Measurements from ENCODE around the gene RNU6-8. TPM values are rescaled to one million over a fixed set of nuclear protein-coding genes. Genes with fewer than 3 reads are reported as not detected.

RNU6-8 gene
- total RNA-seq, 1 experiment from 2014 or later, result not detected

GRCh38 chr14:32205554-32205953 is 2.5 kb upstream of the RNU6-8 start:
- no peaks in the 10 kb centered on the region for H3K36me3 ChIP-seq (ENCODE audit: low read depth)
- no peaks in the 10 kb centered on the region for H3K9me2 ChIP-seq (ENCODE audit: insufficient read depth)
- DNase-seq, result no peak
- H2AFZ ChIP-seq, result no peak overlapping the region
- no peak overlapping the region for H3K4me3 ChIP-seq
- peaks cover 13% of the 10 kb centered on the region; the same call in 1 of the 2 replicates for H3K4me1 ChIP-seq (replicated peaks; ENCODE audit: insufficient read depth)
- H3K79me2 ChIP-seq (ENCODE audit: low read depth), result no peaks in the 10 kb centered on the region
- no peak overlapping the region for H3K4me2 ChIP-seq
- peaks cover 14% of the 10 kb centered on the region; the same call in 1 of the 2 replicates for H3F3A ChIP-seq (ENCODE audit: insufficient read depth, low read depth)
- CTCF ChIA-PET, result no interaction called here
- H3K27me3 ChIP-seq (ENCODE audit: insufficient read depth, low read depth), result no peaks in the 10 kb centered on the region
- BruUV-seq (replicated peaks), result no TSS peak
- H4K20me1 ChIP-seq (ENCODE audit: insufficient read depth), result no peaks in the 10 kb centered on the region
- POLR2A ChIA-PET (ENCODE audit: unreplicated experiment), result no interaction called here
- intact Hi-C loops (cut with micrococcal nuclease; ENCODE audit: unreplicated experiment), result no loop called here
- H3K9me3 ChIP-seq (ENCODE audit: insufficient read depth, low read depth), result no peaks in the 10 kb centered on the region
- no peak overlapping the region for H3K27ac ChIP-seq
- TF ChIP-seq EZH2 (IDR thresholded peaks at IDR 0.05; ENCODE audit: low read depth) (no peak), CTCF (conservative IDR thresholded peaks at IDR 0.05) (no peak)

- peaks cover 13% of the 10 kb centered on the region; the same call in 1 of the 2 replicates for H3K4me1 ChIP-seq (replicated peaks; ENCODE audit: insufficient read depth)
- intact Hi-C loops (cut with micrococcal nuclease; ENCODE audit: unreplicated experiment), result loop anchor here (1.0 to 2.0 kb wide), 2 partner anchors 48 to 131 kb away; no protein-coding TSS in a partner anchor
- no peaks in the 10 kb centered on the region for H3K36me3 ChIP-seq (ENCODE audit: low read depth)
- CTCF ChIA-PET, result no interaction called here
- peak overlapping the region; percentile 86 for H3K27ac ChIP-seq
- no peaks in the 10 kb centered on the region for H3K9me3 ChIP-seq (ENCODE audit: insufficient read depth, low read depth)
- H2AFZ ChIP-seq, result peak overlapping the region; percentile 94
- H4K20me1 ChIP-seq (ENCODE audit: insufficient read depth), result no peaks in the 10 kb centered on the region
- H3K27me3 ChIP-seq (ENCODE audit: insufficient read depth, low read depth), result no peaks in the 10 kb centered on the region
- TF ChIP-seq EZH2 (IDR thresholded peaks at IDR 0.05; ENCODE audit: low read depth) (no peak), CTCF (conservative IDR thresholded peaks at IDR 0.05) (no peak)
- peak overlapping the region; percentile 87 for H3K4me2 ChIP-seq
- no peaks in the 10 kb centered on the region for H3K9me2 ChIP-seq (ENCODE audit: insufficient read depth)
- peak overlapping the region; percentile 88 for H3K4me3 ChIP-seq
- H3K79me2 ChIP-seq (ENCODE audit: low read depth), result no peaks in the 10 kb centered on the region
- BruUV-seq (replicated peaks), result TSS peak; percentile 56
- POLR2A ChIA-PET (ENCODE audit: unreplicated experiment), result interaction anchor here (0.7 to 0.8 kb wide), 2 partner anchors 43 to 706 kb away, joined by 3 to 6 read pairs; no protein-coding TSS in a partner anchor
- no peak for DNase-seq
- peaks cover 14% of the 10 kb centered on the region; the same call in 1 of the 2 replicates for H3F3A ChIP-seq (ENCODE audit: insufficient read depth, low read depth)
Measured at GRCh38 chr14:32203928-32204357, 874 bp upstream of the RNU6-8 start.

GRCh38 chr14:32202491-32202997 is 525 bp downstream of the RNU6-8 start:
- no peak for TF ChIP-seq EZH2 (IDR thresholded peaks at IDR 0.05; ENCODE audit: low read depth)
- TF ChIP-seq CTCF (conservative IDR thresholded peaks at IDR 0.05), result no peak
- CTCF ChIA-PET, result no interaction called here

More at GRCh38 chr14:32202491-32202997, 525 bp downstream of the RNU6-8 start:
- Histone ChIP-seq H3K27me3 (ENCODE audit: insufficient read depth, low read depth) (no peaks in the 10 kb centered on the region), H3K27ac (peak overlapping the region; percentile 86), H3K79me2 (ENCODE audit: low read depth) (no peaks in the 10 kb centered on the region), H3K36me3 (ENCODE audit: low read depth) (no peaks in the 10 kb centered on the region), H3F3A (ENCODE audit: insufficient read depth, low read depth) (peaks cover 14% of the 10 kb centered on the region; the same call in 1 of the 2 replicates), H2AFZ (peak overlapping the region; percentile 99; the same call in 1 of the 2 replicates), H3K9me2 (ENCODE audit: insufficient read depth) (no peaks in the 10 kb centered on the region), H4K20me1 (ENCODE audit: insufficient read depth) (no peaks in the 10 kb centered on the region), H3K9me3 (ENCODE audit: insufficient read depth, low read depth) (no peaks in the 10 kb centered on the region), H3K4me3 (peak overlapping the region; percentile 88), H3K4me2 (peak overlapping the region; percentile 87), H3K4me1 (replicated peaks; ENCODE audit: insufficient read depth) (peaks cover 13% of the 10 kb centered on the region; the same call in 1 of the 2 replicates)
- DNase-seq, result no peak
- no TSS peak for BruUV-seq (replicated peaks)
- POLR2A ChIA-PET (ENCODE audit: unreplicated experiment), result no interaction called here
- intact Hi-C loops (cut with micrococcal nuclease; ENCODE audit: unreplicated experiment), result loop anchor here (2.0 kb wide), 1 partner anchor 130 kb away; no protein-coding TSS in a partner anchor
